Retinal pigment epithelial cell (primary cell): Measurements from ENCODE around the gene ARHGAP4.
A peak's percentile ranks its signal among the peaks of the same experiment; 100 is the strongest.

ENCODE experiments used
- DNase-seq: peaks from one replicate; pipeline ENCODE4 v3.0.0-alpha.2; 2010; ENCODE audit warnings: low read depth
- H3K4me3 ChIP-seq: 2 replicates; pipeline ENCODE4 v1.5.1; 2011; ENCODE audit warnings: mild to moderate bottlenecking, low read length, control low read depth, moderate library complexity
- CTCF ChIP-seq: conservative IDR thresholded peaks from 2 replicates; pipeline ENCODE4 v1.5.1; 2011; ENCODE audit warnings: low read depth, low read length, control low read depth, inconsistent platforms

The ARHGAP4 gene

DNA sequence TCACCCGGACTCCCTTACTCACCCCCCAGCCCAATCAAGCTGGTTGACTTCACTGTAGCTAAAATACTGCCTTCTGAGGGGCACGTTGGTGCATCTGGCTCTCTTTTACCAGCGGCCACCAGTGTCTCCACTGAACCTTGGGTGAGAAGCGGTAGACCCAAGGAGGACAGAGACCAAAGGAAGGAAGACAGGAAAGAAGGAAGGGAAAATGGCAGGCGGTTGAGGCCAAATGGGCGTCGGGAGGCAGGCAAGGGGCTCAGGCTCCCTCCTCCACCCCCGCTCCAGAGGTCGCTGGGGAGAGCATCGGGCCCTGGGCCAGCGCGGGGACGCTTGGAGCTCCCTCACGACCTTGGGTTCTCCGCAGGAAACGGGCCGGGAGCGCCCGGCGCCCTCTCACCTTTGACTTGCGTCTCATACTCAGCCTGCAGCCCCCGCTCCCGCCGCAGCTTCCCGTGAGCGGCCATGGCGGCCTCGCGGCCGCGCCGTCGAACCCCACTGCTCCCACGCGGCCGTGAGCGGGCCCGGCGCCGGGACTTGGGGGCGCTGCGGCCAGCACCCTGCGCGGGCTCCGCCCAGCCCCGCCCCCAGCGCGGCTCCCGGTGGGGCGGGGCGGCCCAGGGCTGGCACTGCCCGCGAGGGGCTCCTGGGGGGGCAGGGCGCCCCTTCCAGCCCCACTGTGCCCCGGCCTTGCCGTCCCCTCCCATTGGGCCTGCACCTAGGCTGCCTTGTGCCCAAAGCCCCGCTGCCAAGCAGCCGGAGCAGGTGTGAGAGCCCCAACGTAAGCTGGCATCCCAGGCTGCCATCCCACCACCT lies at the start of gene ARHGAP4:
TSS of gene ARHGAP4 (minus strand) at position 526 of the 813 bp plus-strand sequence. CDS start at position 464, 62 bp downstream.
- H3K4me3 ChIP-seq = no peak within 1 kb of the TSS
- no peak for TF ChIP-seq CTCF
- no peak for DNase-seq

DNA sequence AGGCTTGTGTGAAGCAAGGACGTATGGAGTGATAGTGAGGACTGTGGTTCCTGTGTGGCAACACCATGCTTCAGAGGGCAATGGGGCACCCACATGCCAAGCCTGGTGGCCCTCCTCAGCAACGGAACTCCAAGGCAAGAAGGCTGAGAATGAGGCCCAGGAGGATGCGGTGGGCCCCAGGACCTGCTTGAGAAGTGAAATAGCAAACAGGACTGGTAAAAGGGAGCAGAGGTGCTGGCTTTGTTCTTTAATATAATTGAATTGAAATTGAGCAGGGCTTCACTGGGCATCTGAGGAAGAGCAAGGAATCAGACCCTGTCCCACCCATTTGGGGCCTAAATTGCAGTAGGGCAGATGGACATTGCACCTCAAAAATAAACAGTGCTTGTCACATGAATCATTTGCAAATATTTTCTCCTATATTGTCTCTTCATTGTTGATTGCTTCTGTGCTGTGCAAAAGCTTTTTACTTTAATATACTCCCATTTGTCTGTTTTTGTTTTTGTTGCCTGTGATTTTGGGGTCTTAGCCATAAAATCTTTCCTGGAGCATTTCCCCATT lies 48.7 kb upstream of the ARHGAP4 start:
- H3K4me3 ChIP-seq = no peak overlapping the region
- no peak for TF ChIP-seq CTCF
- DNase-seq = no peak

DNA sequence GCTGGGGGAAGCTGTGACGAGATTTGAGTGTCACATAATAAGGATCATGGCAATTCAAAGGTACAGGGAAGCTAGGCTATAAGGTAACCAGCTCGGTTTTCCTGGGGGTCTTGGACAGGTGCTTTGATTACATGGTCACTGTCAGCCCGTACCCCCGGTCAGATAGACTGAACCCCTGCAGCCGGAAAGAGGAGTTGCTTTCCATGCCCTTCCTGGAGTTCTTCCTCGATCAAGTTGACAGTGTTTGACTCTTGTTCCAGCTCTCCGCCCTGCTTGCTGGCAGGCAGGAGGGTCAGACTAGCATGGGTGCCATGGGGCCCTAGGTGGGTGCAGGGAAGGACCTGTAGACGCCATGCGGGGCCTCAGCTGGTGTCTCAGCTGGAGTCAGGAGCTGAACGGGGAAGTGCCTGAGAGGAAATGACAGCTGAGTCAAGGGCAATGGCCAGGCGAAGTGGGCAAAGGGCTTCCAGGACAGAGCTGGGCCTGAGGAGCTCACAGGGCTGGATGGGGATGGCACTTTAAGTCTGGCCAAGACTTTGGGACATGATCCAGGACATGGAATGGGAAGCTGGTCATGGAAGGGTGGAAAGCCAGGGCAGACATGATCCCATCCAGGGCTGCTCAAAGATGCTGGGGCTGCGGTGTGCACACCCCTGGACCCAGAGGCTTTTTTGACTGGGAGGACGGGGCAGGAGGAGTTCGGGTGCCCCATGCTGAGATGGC lies 48.1 kb upstream of the ARHGAP4 start:
- no peak overlapping the region for H3K4me3 ChIP-seq

DNA sequence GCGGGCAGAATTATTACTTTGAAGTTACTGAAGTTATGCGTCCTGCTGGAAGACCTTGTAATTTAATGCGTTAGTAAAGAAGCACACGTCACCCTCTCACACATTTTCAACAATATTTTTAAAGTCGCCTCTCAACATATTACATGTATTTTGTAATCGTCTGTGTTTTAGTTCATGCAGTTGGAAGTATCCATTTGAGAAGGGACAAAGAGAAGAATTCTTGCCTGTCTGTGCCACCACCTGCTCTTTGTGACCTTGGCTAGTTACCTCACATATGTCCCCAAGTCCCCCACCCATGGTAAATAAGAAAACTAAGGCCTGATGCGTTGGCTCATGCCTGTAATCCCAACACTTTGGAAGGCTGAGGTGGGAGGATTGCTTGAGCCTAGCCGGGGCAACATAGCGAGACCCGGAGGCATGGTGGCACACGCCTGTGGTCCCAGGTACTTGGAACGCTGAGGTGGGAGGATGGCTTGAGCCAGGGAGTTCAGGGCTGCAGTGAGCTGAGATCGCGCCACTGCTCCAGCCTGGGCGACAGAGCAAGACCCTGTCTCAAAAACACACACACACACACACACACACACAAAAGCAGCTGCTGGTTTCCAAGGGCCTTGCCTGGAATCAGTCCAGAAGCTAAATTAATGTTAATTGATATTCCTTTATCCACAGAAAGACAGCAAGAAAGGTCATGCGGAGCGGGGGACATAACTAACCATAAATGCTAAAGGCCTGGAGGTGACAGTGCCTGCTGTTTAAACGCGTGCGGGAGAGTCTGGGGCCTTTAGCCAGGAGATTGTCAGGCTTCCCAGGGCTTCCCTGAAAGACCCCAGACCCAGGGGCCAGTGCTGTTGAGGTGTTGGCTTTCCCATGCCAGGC lies 47.3 kb upstream of the ARHGAP4 start:
- no peak for TF ChIP-seq CTCF
- H3K4me3 ChIP-seq = peak overlapping the region; percentile 58
- no peak for DNase-seq

More for the DNA sequence above, 48.1 kb upstream of the ARHGAP4 start:
- TF ChIP-seq CTCF = no peak
- DNase-seq = no peak

- H3K4me3 ChIP-seq = peak within 1 kb of the TSS; percentile 95
- TF ChIP-seq CTCF = no peak
- peak; percentile 46 for DNase-seq
Observed at GRCh38 chrX:153972368-153973126, 46.5 kb upstream of the ARHGAP4 start, which contains the start of gene TMEM187. TSS of gene TMEM187 (plus strand) at chrX:153972754. CDS start at chrX:153982063, 9,309 bp downstream.
